ENCODE measurements around the gene PLEKHH1. TPM values are rescaled to one million over a fixed set of nuclear protein-coding genes. Genes with fewer than 3 reads are reported as not detected.

PLEKHH1 gene
- polyA plus RNA-seq, 1 donor, result 1.7 TPM

GRCh38 chr14:67562025-67562775, 29.1 kb downstream of the PLEKHH1 start:
- no peak for DNase-seq (ENCODE audit: low read depth)

GRCh38 chr14:67562776-67563150, 29.7 kb downstream of the PLEKHH1 start:
- DNase-seq (ENCODE audit: low read depth), result no peak

GRCh38 chr14:67564236-67564635, 31.1 kb downstream of the PLEKHH1 start:
- no peak for DNase-seq (ENCODE audit: low read depth)

- DNase-seq (ENCODE audit: low read depth), result no peak
Measured at GRCh38 chr14:67566908-67567307, 33.8 kb downstream of the PLEKHH1 start.

GRCh38 chr14:67567654-67568053, 34.6 kb downstream of the PLEKHH1 start:
- no peak for DNase-seq (ENCODE audit: low read depth)

DNA sequence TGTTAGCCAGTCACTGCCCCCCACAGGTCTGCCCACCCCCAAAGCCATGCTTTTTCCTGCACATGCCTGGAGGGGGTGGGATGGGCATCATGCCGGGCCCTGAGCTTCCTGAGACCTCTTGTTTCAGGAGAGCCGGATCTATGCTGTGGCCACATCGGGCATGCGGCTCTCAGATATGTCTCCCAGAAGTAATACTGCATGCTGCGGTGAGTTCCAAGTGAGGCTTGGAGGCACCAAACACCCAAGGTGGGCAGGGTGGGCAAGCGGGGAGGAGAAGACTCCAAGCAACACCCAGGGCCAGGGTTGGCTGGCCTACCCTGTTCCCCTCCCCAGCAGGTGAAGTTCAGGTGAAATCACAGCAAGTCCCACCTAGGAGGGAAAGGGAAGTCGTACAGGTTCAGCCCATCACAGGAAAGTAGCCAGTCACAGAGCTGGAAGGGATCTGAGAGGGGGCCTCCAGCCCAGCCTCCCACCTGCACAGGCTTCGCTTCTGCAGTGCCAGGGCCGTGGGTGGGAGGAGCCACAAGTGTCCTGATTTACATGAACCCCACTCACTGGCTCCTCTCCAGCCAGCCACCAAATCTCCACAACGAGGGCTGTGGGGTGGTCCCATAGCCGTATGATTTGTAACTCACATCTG, 36.0 kb downstream of the PLEKHH1 start:
- DNase-seq (ENCODE audit: low read depth), result no peak

GRCh38 chr14:67569651-67570290, 36.7 kb downstream of the PLEKHH1 start:
- DNase-seq (ENCODE audit: low read depth), result no peak

- DNase-seq (ENCODE audit: low read depth), result no peak
Measured at GRCh38 chr14:67570453-67570852, 37.4 kb downstream of the PLEKHH1 start.

GRCh38 chr14:67571275-67571990, 38.3 kb downstream of the PLEKHH1 start:
- no peak for DNase-seq (ENCODE audit: low read depth)

DNA sequence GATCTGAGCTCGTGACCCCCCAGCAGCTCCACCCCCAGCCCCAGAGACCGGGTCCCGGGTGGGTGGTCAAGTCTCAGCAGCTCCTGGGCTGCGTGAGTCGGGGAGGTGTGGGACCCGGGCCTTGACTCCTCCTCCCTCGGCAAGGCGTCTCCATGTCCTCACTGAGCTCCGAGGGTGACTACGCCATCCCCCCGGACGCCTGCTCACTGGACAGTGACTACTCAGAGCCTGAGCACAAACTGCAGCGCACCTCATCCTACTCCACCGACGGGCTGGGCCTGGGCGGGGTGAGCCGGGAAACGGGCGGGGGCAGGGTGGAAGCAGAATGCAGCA, 38.9 kb downstream of the PLEKHH1 start:
- no peak for DNase-seq (ENCODE audit: low read depth)

DNA sequence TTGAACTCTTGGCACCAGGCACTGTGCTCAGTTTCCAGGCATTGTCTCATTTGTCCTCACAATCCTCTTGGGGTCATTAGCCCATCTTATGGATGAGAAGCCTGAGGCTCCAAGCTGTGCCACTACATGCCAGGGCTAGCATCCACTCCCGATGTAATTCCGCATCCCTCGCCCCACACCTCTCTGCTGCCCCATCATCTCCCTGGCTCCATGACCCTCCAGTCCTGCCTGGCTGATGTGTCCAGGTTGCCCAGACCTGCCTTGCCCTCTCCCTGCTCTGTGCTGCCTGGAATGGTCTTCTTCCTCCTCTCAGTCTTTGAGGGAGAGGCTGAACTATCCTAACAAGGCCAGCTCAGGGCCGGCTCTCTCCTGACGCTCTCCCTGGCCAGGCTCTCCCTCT, 39.5 kb downstream of the PLEKHH1 start:
- DNase-seq (ENCODE audit: low read depth), result no peak

DNA sequence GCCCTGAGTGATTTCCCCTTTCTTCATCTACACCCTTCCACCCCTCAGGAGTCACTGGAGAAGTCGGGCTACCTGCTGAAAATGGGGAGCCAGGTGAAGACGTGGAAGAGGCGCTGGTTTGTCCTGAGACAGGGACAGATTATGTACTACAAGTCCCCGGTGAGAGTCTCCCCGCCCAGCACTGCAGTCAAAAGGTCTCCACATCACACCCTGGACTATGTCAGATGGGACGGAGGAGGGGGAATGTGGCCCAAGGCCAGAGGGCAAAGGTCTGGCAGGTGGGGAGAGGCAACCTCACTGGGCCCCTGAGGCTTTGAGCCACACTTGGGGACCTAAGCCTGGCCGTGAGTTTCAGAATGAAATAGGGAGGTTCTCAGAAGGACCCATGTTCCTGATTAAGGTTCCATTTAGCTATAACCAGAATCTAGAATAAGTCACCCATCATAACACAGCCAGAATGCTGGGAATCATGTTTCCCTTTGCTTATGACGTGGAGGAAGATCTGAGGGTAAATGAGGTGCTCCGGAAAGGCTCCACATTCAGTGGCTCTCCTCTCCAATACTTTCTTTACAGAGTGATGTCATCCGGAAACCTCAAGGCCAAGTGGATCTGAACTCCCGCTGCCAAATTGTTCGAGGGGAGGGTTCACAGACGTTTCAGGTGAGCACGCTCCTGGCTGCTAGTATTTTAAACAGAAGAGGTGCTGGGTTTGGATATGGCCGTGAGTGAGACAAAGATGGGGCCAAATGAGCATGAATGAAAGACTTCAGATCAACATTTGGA, 40.3 kb downstream of the PLEKHH1 start:
- no peak for DNase-seq (ENCODE audit: low read depth)

DNA sequence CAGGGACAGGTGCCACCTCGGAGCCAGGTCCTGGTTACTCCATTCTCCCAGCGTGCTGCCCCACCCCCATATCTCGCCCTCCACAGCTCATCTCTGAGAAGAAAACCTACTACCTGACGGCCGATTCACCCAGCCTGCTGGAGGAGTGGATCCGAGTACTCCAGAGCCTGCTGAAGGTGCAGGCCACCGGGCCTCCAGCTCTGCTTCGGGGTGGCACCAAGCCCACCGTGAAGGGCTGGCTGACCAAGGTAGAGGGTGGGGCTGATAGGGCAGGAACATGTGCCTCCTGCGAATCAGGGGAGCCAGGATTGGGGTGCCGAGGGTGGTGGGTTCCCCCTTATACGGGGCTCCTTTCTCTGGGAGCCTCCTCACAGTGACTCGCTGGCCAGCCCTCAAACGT, 41.1 kb downstream of the PLEKHH1 start:
- no peak for DNase-seq (ENCODE audit: low read depth)

DNA sequence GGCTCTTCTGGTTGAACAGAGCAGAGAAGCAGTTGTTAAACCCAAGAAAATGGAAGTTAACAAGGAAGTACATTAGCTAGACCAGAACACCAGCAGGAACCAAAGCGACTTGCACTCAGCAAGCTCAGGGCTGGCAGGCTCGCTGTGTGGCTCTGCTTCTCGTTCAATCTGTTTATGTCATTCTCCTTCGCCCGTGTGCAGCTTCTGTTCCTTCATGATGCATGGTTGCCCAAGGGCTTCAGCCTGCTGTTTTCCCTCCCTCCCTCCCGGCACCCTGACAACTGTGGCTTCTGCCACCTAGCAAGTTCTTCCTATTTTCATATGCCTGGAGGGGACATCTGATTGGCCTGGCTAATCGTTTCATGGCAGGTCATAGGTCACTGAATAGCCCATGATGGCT, 41.7 kb downstream of the PLEKHH1 start:
- no peak for DNase-seq (ENCODE audit: low read depth)

- DNase-seq (ENCODE audit: low read depth), result no peak
Measured at GRCh38 chr14:67575684-67576083, 42.6 kb downstream of the PLEKHH1 start.

DNA sequence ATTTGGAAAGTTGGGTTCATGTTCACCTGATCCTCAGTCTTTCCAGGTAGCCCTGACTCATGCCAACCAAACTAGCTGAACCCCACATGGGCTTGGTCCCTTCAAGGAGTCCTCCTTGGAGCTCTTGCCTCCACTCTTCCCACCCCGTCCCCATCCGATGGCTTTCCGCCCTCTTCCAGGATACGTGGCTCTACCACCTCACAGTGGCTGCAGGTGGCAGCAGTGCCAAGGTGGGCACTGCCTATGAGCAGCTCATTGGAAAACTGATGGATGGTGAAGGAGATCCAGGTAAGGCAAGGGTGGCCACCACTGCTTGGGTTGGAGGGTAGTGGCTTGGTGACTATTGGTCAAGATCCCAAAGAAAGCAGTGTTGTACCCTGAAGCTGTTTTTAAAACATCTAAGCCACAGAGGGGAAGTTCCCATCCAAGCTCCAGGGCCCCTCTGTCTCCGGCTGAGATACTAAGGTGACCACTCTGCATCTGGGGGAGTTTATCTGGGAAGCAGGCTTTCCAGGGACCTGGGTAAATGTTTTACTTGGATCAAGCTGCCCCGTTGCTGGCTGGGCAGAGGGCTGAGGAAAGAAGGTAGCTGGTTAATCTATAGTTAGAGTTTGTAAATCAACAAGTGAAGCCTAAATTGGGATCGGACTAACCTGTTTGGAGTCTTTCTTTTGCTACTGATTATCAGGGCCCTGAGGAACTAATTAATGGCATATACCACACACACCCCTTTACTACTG, 43.3 kb downstream of the PLEKHH1 start:
- DNase-seq (ENCODE audit: low read depth), result no peak

DNA sequence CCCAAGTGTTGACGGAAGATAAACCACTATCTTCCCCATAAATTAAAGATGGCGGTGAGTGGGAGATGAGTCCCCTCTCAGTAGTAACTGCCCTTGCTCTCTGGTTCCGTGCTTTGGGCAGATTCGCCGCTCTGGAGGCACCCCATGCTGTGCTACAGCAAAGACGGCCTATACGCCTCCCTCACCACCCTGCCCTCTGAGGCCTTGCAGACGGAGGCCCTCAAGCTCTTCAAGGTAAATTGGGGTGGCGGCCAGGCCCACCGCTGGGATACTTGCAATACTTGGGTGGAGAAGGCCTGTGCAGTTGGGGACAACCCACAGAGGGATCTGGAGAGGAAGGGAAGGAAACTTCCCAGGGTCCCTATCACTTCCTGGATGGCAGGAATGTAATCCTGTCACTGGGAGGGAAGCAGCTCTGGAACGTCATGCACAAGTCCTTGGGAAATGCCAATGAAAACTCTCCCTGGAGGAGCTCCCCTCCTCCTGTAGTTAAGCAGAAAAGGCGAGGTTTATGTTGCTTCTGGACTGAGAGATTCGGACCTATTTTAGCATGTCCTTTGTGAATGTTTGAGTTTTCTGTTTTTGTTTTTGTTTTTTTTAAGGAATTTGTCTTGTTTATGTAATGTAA, 44.2 kb downstream of the PLEKHH1 start:
- DNase-seq (ENCODE audit: low read depth), result no peak

GRCh38 chr14:67577909-67578749, 45.0 kb downstream of the PLEKHH1 start:
- no peak for DNase-seq (ENCODE audit: low read depth)

- no peak for DNase-seq (ENCODE audit: low read depth)
Measured at GRCh38 chr14:67579040-67579439, 46.0 kb downstream of the PLEKHH1 start.

GRCh38 chr14:67579636-67580035, 46.5 kb downstream of the PLEKHH1 start:
- no peak for DNase-seq (ENCODE audit: low read depth)

Data from forelimb muscle (tissue), 1 donor.